HUES48 (cell line): ENCODE measurements around the gene DOCK2.

Experiments
- H3K27ac ChIP-seq: one replicate; pipeline ENCODE4 v1.7.0; 2013; ENCODE audit warnings: low read depth, low read length, inconsistent platforms
- H3K27me3 ChIP-seq: 2 replicates; pipeline ENCODE4 v1.6.1; 2013; ENCODE audit warnings: mild to moderate bottlenecking, low read length; ENCODE audit not compliant: control insufficient read depth, insufficient read depth
- H3K36me3 ChIP-seq: 2 replicates; pipeline ENCODE4 v1.6.1; 2013; ENCODE audit warnings: low read length; ENCODE audit not compliant: control insufficient read depth, insufficient read depth
- H3K4me1 ChIP-seq: 2 replicates; pipeline ENCODE4 v1.6.1; 2013; ENCODE audit warnings: mild to moderate bottlenecking, low read length; ENCODE audit not compliant: control insufficient read depth, insufficient read depth
- H3K4me3 ChIP-seq: 2 replicates; pipeline ENCODE4 v1.5.1; 2013; ENCODE audit warnings: mild to moderate bottlenecking, low read depth, low read length
- H3K9ac ChIP-seq: 2 replicates; pipeline ENCODE4 v1.6.1; 2013; ENCODE audit warnings: mild to moderate bottlenecking, low read depth, low read length, moderate library complexity
- H3K9me3 ChIP-seq: 2 replicates; pipeline ENCODE4 v1.6.1; 2013; ENCODE audit warnings: low read length; ENCODE audit not compliant: control insufficient read depth, insufficient read depth

The DOCK2 gene

DNA sequence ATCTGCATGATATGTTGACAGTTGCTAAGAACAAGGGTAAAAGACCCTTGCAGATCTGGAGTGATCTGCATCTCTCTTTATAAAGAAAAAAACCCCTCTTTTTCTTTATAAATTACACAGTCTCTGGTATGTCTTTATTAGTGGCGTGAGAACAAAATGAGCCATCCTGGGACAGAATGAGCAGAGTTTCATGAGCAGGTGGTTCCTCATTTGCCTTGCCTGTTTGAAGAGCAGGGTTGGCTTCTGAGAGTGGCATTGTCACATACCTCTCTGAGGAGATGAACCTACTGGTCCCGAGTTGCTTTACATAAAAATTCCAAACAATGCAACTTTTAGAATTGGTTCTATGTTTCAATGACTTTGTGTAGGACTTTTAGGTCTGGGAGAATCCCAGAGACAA is 249.0 kb downstream of the DOCK2 start:
- no peaks in the 10 kb centered on the region for H3K27me3 ChIP-seq
- H3K4me1 ChIP-seq, result peaks cover 9% of the 10 kb centered on the region; the same call in 1 of the 2 replicates
- no peak overlapping the region for H3K9ac ChIP-seq
- H3K27ac ChIP-seq, result no peak overlapping the region
- H3K9me3 ChIP-seq, result no peaks in the 10 kb centered on the region
- H3K36me3 ChIP-seq, result no peaks in the 10 kb centered on the region
- no peak overlapping the region for H3K4me3 ChIP-seq

DNA sequence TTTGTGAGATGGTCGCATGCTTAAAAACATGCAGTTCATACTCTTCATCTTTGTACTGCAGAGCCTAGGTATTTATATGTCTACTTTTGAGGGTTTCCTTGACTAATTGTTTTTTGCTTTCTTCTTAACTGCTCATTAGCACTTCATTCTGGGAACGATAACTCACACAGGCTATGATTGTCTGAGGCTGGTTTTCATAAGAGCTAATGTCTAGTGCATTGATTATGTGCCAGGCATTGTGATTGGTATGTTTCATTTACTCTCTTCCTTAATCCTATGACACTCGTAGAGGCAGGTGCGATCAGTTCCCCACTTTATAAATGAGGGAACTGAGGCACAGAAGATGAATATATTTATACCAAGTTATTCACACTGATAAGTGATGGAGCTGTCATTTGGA is 249.6 kb downstream of the DOCK2 start:
- Histone ChIP-seq H3K4me3 (no peak overlapping the region), H3K9me3 (no peaks in the 10 kb centered on the region), H3K9ac (no peak overlapping the region), H3K36me3 (no peaks in the 10 kb centered on the region), H3K4me1 (peaks cover 6% of the 10 kb centered on the region; the same call in 1 of the 2 replicates), H3K27me3 (no peaks in the 10 kb centered on the region), H3K27ac (no peak overlapping the region)

DNA sequence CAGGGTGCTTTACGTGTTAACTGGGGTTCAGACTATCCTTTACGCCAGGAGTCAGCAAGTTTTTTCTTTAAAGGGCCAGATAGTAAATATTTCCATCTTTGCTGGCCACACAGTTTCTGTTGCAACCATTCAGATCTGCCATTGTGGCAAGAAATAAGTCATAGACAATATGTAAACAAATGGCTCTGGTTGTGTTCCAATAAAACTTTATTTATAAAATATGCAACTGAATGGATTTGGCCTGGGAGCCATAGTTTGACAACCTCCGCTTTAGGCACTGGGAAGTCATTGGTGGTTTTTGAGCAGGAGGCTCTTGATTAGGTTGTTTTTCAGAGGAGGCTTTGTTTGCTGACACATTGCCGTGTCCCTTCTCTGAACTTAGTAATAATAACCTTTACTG is 252.5 kb downstream of the DOCK2 start:
- H3K4me1 ChIP-seq, result no peaks in the 10 kb centered on the region
- H3K27me3 ChIP-seq, result no peaks in the 10 kb centered on the region
- H3K4me3 ChIP-seq, result no peak overlapping the region
- no peak overlapping the region for H3K9ac ChIP-seq
- no peaks in the 10 kb centered on the region for H3K9me3 ChIP-seq
- H3K27ac ChIP-seq, result no peak overlapping the region
- H3K36me3 ChIP-seq, result no peaks in the 10 kb centered on the region

DNA sequence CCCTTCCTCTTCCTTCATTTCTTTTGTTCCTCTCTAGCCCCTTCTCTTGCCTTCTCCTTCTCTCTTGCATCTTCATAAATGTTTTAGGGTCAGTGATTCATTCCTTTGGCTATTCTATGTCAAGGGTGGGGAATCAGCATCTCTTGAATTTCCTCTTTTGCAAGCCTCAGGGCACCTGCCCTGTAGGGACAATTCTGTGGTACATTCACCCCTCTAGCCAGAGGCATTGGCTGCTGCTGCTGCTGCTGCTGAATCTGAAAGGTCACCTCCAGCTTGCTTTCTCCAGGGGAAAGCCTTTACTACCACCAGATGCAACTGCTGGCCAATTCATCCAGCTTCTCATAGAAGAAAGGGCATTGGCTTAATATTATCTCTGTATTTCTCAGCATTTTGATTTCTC is 255.9 kb downstream of the DOCK2 start:
- Histone ChIP-seq H3K27ac (no peak overlapping the region), H3K27me3 (no peaks in the 10 kb centered on the region), H3K4me1 (no peaks in the 10 kb centered on the region; the same call in 1 of the 2 replicates)

DNA sequence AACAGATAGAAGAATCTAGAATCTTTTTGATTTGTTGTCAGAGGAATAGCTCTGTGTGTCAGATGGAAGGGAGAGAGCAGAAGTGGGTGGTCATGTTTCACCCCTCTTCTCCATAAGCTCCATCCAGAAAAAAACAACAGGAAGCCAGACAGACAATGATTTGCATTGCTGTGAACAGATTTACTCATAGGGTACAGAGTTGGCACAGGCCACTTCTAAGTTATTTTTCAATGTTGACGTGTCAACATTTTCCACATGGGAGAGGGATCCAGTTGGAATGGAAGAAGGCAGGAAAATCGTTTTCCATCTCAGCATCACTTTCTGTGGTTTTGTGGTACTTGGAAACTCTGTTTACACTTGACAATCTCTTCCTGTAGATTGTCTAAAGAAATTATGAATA is 256.5 kb downstream of the DOCK2 start:
- Histone ChIP-seq H3K9me3 (no peaks in the 10 kb centered on the region), H3K4me1 (no peaks in the 10 kb centered on the region; the same call in 1 of the 2 replicates), H3K36me3 (no peaks in the 10 kb centered on the region), H3K4me3 (no peak overlapping the region), H3K27ac (no peak overlapping the region), H3K9ac (no peak overlapping the region), H3K27me3 (no peaks in the 10 kb centered on the region)

More for the DNA sequence above, 255.9 kb downstream of the DOCK2 start:
- H3K9me3 ChIP-seq, result no peaks in the 10 kb centered on the region
- H3K36me3 ChIP-seq, result no peaks in the 10 kb centered on the region
- no peak overlapping the region for H3K4me3 ChIP-seq
- H3K9ac ChIP-seq, result no peak overlapping the region

DNA sequence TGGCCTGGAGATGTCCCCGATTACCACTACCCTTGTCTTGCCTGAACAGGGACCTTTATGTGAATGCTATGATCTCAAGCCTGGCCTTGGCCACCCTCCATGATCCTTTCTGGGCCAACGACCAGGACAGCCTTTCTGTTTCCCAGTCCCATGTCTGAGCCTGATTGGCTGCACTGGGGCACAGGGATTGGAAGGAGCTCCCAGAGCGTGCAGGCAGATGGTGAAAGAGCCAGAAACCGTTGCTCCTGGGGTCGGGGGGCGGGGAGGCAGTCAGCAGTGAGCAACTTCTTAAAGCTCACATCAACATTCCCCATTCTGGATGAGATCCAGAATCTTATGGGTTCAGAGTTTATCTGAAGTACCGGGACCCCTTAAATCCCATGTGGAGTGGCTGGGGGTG is 258.9 kb downstream of the DOCK2 start:
- no peak overlapping the region for H3K27ac ChIP-seq
- H3K9me3 ChIP-seq, result no peaks in the 10 kb centered on the region
- H3K27me3 ChIP-seq, result no peaks in the 10 kb centered on the region
- H3K4me1 ChIP-seq, result no peaks in the 10 kb centered on the region; the same call in 1 of the 2 replicates
- no peaks in the 10 kb centered on the region for H3K36me3 ChIP-seq
- no peak overlapping the region for H3K9ac ChIP-seq
- no peak overlapping the region for H3K4me3 ChIP-seq

DNA sequence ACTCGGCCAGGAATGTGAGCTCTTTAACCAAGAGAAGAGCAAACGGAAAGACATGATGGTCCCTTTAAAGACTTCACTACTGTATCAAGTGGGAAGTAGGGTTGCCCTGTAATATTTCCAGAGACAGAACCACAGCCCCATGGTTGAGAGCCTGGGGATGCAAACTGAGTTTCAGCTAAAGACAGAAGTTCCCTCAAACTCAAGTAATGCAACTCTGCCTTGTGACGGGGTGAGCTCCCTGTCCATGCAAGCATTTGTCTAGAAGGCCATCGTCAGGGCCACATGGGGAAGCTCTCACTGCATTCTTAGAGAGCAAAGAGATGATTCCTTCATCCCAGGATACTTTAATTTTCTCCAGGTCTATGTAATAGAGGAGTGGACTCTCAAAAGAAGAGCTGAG is 260.4 kb downstream of the DOCK2 start:
- H3K36me3 ChIP-seq, result no peaks in the 10 kb centered on the region
- H3K27me3 ChIP-seq, result no peaks in the 10 kb centered on the region
- H3K4me1 ChIP-seq, result no peaks in the 10 kb centered on the region; the same call in 1 of the 2 replicates
- H3K27ac ChIP-seq, result no peak overlapping the region
- H3K9me3 ChIP-seq, result no peaks in the 10 kb centered on the region
- no peak overlapping the region for H3K4me3 ChIP-seq
- no peak overlapping the region for H3K9ac ChIP-seq

DNA sequence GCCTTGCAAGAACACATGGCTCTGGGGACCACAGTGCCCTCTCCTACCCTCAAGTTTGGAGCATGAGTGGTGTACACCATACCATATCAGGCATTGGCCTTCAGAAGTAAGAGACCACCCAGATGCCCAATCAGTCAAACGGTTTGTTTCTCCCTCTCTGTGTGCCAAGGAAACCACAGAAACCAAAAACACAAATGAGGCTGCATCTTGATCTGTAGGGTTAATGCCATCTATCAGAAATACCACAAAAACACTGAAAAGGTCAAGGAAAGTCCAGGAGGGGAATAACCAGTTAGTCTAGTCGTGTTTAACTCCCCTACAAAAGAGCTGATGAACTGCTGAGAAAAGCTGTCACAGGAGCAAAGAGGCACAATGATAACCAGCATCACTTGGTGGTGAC is 264.8 kb downstream of the DOCK2 start:
- Histone ChIP-seq H3K27ac (no peak overlapping the region), H3K4me3 (no peak overlapping the region), H3K4me1 (no peaks in the 10 kb centered on the region), H3K36me3 (no peaks in the 10 kb centered on the region), H3K9ac (no peak overlapping the region), H3K9me3 (no peaks in the 10 kb centered on the region), H3K27me3 (no peaks in the 10 kb centered on the region)

DNA sequence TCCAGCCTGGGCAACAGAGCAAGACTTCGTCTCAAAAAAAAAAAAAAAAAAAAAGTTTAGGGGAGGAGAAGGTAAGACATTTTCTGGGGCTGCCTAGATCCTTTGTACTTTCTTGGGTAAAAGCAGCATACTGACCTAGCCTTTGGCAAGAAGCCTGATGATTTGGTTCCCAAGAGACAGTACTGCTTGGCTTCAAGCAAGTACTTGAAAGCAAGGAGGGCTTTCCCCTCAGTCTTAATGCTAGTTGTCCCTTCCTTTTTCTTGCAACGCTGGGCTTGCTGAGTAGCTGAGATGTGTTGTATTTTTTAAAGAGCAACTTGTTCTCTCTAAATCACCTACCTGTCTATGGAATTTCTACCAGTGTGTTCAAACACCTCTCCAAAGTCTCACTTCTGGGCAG is 267.0 kb downstream of the DOCK2 start:
- Histone ChIP-seq H3K4me1 (peaks cover 6% of the 10 kb centered on the region; the same call in 1 of the 2 replicates), H3K27me3 (no peaks in the 10 kb centered on the region), H3K36me3 (no peaks in the 10 kb centered on the region), H3K4me3 (no peak overlapping the region), H3K9me3 (no peaks in the 10 kb centered on the region), H3K9ac (no peak overlapping the region), H3K27ac (no peak overlapping the region)

DNA sequence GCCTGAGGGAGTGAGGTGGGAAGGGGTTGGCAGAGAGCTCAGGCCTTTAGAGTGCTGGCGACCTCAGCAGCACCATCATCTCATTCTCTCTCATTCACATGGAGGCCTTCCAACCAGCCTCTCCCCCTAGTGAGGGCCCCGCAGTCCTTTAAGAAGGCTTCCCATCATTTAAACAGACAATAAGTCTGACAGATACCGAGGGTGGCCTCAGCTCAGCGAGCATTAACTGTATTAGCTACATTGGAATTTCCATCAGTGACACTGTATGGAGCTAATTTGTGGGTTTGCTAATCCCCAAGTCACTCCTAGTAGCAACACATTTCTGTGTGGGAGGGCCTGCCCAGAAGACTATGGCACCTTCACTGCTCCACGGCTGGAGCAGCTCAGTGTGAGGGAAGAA is 267.4 kb downstream of the DOCK2 start:
- no peak overlapping the region for H3K9ac ChIP-seq
- no peaks in the 10 kb centered on the region for H3K36me3 ChIP-seq
- peaks cover 6% of the 10 kb centered on the region; the same call in 1 of the 2 replicates for H3K4me1 ChIP-seq
- H3K27ac ChIP-seq, result no peak overlapping the region
- H3K4me3 ChIP-seq, result no peak overlapping the region
- H3K9me3 ChIP-seq, result no peaks in the 10 kb centered on the region
- no peaks in the 10 kb centered on the region for H3K27me3 ChIP-seq

DNA sequence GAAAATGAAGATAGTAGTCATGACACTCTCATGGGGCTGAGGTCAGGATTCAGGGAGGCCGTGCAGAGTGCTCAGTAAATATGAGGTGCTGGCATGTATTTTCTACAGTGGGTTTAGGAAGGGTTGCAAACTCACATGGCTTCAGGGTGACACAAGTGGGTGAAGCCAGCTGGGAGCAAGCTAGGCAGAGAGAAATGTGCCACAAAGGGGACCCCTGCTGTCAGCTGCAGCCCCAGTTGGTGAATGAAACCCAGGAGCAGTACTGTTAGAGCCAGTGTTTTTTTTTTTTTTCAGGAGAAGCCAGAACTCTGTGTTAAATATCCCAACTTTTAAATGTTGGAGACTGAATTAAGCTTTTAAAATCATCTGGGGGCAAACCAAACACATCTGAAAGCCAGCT is 267.9 kb downstream of the DOCK2 start:
- Histone ChIP-seq H3K9me3 (no peaks in the 10 kb centered on the region), H3K36me3 (no peaks in the 10 kb centered on the region), H3K4me3 (no peak overlapping the region), H3K9ac (no peak overlapping the region), H3K27ac (no peak overlapping the region), H3K4me1 (peaks cover 6% of the 10 kb centered on the region; the same call in 1 of the 2 replicates), H3K27me3 (no peaks in the 10 kb centered on the region)
